ENCODE measurements around the gene GGPS1. TPM values are rescaled to one million over a fixed set of nuclear protein-coding genes. Genes with fewer than 3 reads are reported as not detected.

GGPS1 gene
- total and polyA plus RNA-seq, 2 of the 8 experiments (the other 6 are each of a cell fraction or from before 2014, with no cell fraction given) = 20.9 to 43.6 TPM

GRCh38 chr1:235287208-235287882 lies 41.0 kb upstream of the GGPS1 start:
- H4K8ac ChIP-seq (ENCODE audit: extremely low read depth, insufficient read depth, low read length) = no peak overlapping the region
- TF ChIP-seq BACH1 (IDR thresholded peaks at IDR 0.05; ENCODE audit: low read length) (no peak), TEAD4 (IDR thresholded peaks at IDR 0.05; ENCODE audit: low read depth, low read length) (peak; percentile 36; the same call in 1 of the 2 replicates), TCF12 (IDR thresholded peaks at IDR 0.05; ENCODE audit: low read depth, low read length) (no peak), JUND (IDR thresholded peaks at IDR 0.05; ENCODE audit: low read length) (no peak)
- no peak overlapping the region for H3K14ac ChIP-seq (ENCODE audit: insufficient read length)
- peaks cover 0 to 11% (median 1%) of the 10 kb centered on the region in 4 experiments; a peak in 3 of 7 replicates for H3K4me1 ChIP-seq (replicated peaks in 1 of 4; ENCODE audit: control insufficient read depth in 3 of 4, insufficient read depth in 4 of 4, low read length in 3 of 4)
- H3K4me3 ChIP-seq (ENCODE audit: extremely low read depth in 1 of 4, insufficient read depth in 2 of 4, low read depth in 3 of 4, low read length in 4 of 4) = peak overlapping the region in 1 of 4 experiments; percentile 9; a peak in 2 of 8 replicates
- H2AK5ac ChIP-seq (ENCODE audit: low read depth, low read length) = no peak overlapping the region
- no peak overlapping the region for H2BK20ac ChIP-seq (ENCODE audit: low read length)
- no peaks in the 10 kb centered on the region for H3K27me3 ChIP-seq (replicated peaks in 1 of 4; ENCODE audit: control insufficient read depth in 3 of 4, extremely low read depth in 1 of 4, insufficient read depth in 3 of 4, low read length in 3 of 4)
- no peaks in the 10 kb centered on the region; a peak in 1 of 8 replicates for H3K36me3 ChIP-seq (ENCODE audit: control insufficient read depth in 2 of 4, insufficient read depth in 4 of 4, low read length in 3 of 4)
- peaks cover 7% of the 10 kb centered on the region for H3K79me1 ChIP-seq (ENCODE audit: low read depth, low read length)
- H3K4ac ChIP-seq (replicated peaks; ENCODE audit: insufficient read length, low read depth, low read length) = no peak overlapping the region
- peak overlapping the region in 1 of 2 experiments; percentile 16; a peak in 1 of 4 replicates for H3K4me2 ChIP-seq (ENCODE audit: insufficient read depth in 1 of 2, low read depth in 2 of 2, low read length in 2 of 2)
- H2BK15ac ChIP-seq (ENCODE audit: low read length) = no peak overlapping the region
- no peak overlapping the region for H3K27ac ChIP-seq (ENCODE audit: low read depth, low read length)
- H3K56ac ChIP-seq (replicated peaks; ENCODE audit: insufficient read length, low read depth, low read length) = no peak overlapping the region
- no peak overlapping the region for H3K9ac ChIP-seq (replicated peaks in 1 of 4; ENCODE audit: extremely low read depth in 1 of 4, low read depth in 3 of 4, low read length in 3 of 4)
- no peak overlapping the region for H2BK120ac ChIP-seq (replicated peaks; ENCODE audit: low read depth, low read length)
- H3K23ac ChIP-seq (ENCODE audit: insufficient read length) = no peak overlapping the region
- H2BK12ac ChIP-seq (ENCODE audit: low read depth, low read length) = no peak overlapping the region
- no peak for FAIRE-seq
- H4K5ac ChIP-seq (ENCODE audit: insufficient read length, low read depth, low read length) = no peak overlapping the region
- H3K18ac ChIP-seq (ENCODE audit: extremely low read depth, low read length) = no peak overlapping the region
- ChIA-PET POLR2A (ENCODE audit: partially characterized antibody) (no interaction called here), CTCF (ENCODE audit: partially characterized antibody) (no interaction called here)
- H3K23me2 ChIP-seq (ENCODE audit: low read depth, low read length) = no peaks in the 10 kb centered on the region
- H3K9me3 ChIP-seq (ENCODE audit: insufficient read depth in 2 of 2, low read depth in 1 of 2, low read length in 1 of 2) = no peaks in the 10 kb centered on the region
- H2BK5ac ChIP-seq (ENCODE audit: low read depth, low read length) = no peak overlapping the region
- peaks cover 18 to 98% of the 10 kb centered on the region in 2 experiments; a peak in 3 of 4 replicates for H3K79me2 ChIP-seq (ENCODE audit: control insufficient read depth in 1 of 2, insufficient read depth in 2 of 2, low read length in 2 of 2)
- DNase-seq (ENCODE audit: low read depth in 1 of 2, low spot score in 2 of 2) = no peak
- no peak overlapping the region for H4K91ac ChIP-seq (replicated peaks; ENCODE audit: insufficient read length, low read length)
- H2AFZ ChIP-seq (ENCODE audit: low read length) = no peak overlapping the region
- WGBS, 2 experiments (ENCODE audit: extremely low coverage in 1 of 2, insufficient coverage in 1 of 2, insufficient read length in 1 of 2, insufficient replicate concordance in 2 of 2, low coverage in 1 of 2, low lambda C conversion rate in 2 of 2, missing lambda C conversion rate in 1 of 2) = 83% methylated on average over 4 of the region's 4 CpGs; no CpG with 5 or more reads in 1 of the 2 experiments
- peaks cover 6 to 19% of the 10 kb centered on the region in 2 experiments for H4K20me1 ChIP-seq (replicated peaks in 1 of 2; ENCODE audit: control insufficient read depth in 1 of 2, insufficient read depth in 2 of 2, low read length in 2 of 2)

Measured in H1 (cell line).